Stomach (tissue), 4 donors: ENCODE data around the gene KRTAP10-12.

Experiments used
- CTCF ChIP-seq, 7 experiments: fragments of 450-650 bp in 4 of 7; fragments of 200-600 bp in 3 of 7; sonication (generic) in 3 of 7; IDR thresholded peaks; one replicate each; pipeline ENCODE4 v1.5.1; 2016 to 2019; ENCODE audit warnings: antibody characterized with exemption in 7 of 7, control low read depth in 2 of 7, mild to moderate bottlenecking in 1 of 7
- EP300 ChIP-seq: sonication (generic); formaldehyde crosslinking; IDR thresholded peaks from one replicate; pipeline ENCODE4 v1.6.1; 2017; ENCODE audit warnings: antibody characterized with exemption
- POLR2A ChIP-seq, 4 donors: fragments of 450-650 bp; IDR thresholded peaks; one replicate each; pipeline ENCODE4 v1.6.1; 2016; ENCODE audit warnings: antibody characterized with exemption in 4 of 4, control low read depth in 2 of 4, mild to moderate bottlenecking in 1 of 4, moderate library complexity in 1 of 4

GRCh38 chr21:44713130-44713529 lies 16.2 kb downstream of the KRTAP10-12 start:
- TF ChIP-seq POLR2A (IDR thresholded peaks at IDR 0.05) = no peak
- no peak for TF ChIP-seq CTCF (IDR thresholded peaks at IDR 0.05)
- no peak for TF ChIP-seq EP300
